ENCODE data around the gene RCBTB1.

Gene RCBTB1

GRCh38 chr13:49543656-49544055 lies 41.7 kb downstream of the RCBTB1 start:
- Histone ChIP-seq H3K4me3 (ENCODE audit: low read length) (no peak overlapping the region), H3K4me1 (ENCODE audit: low read length) (no peaks in the 10 kb centered on the region), H3K36me3 (replicated peaks; ENCODE audit: low read depth, low read length) (peaks cover 20% of the 10 kb centered on the region), H4K20me1 (ENCODE audit: insufficient read depth, low read length) (no peaks in the 10 kb centered on the region), H3K4me2 (ENCODE audit: low read length) (no peak overlapping the region), H3K9ac (ENCODE audit: low read length) (no peak overlapping the region), H3K27ac (ENCODE audit: low read length) (no peak overlapping the region), H3K9me3 (ENCODE audit: insufficient read depth, low read length) (no peaks in the 10 kb centered on the region), H2AFZ (ENCODE audit: low read depth, low read length) (no peak overlapping the region), H3K79me2 (ENCODE audit: low read length) (no peaks in the 10 kb centered on the region), H3K27me3 (ENCODE audit: low read depth, low read length) (no peaks in the 10 kb centered on the region)
- TF ChIP-seq, protein P1, sequence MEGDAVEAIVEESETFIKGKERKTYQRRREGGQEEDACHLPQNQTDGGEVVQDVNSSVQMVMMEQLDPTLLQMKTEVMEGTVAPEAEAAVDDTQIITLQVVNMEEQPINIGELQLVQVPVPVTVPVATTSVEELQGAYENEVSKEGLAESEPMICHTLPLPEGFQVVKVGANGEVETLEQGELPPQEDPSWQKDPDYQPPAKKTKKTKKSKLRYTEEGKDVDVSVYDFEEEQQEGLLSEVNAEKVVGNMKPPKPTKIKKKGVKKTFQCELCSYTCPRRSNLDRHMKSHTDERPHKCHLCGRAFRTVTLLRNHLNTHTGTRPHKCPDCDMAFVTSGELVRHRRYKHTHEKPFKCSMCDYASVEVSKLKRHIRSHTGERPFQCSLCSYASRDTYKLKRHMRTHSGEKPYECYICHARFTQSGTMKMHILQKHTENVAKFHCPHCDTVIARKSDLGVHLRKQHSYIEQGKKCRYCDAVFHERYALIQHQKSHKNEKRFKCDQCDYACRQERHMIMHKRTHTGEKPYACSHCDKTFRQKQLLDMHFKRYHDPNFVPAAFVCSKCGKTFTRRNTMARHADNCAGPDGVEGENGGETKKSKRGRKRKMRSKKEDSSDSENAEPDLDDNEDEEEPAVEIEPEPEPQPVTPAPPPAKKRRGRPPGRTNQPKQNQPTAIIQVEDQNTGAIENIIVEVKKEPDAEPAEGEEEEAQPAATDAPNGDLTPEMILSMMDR (IDR thresholded peaks at IDR 0.05; ENCODE audit: low read depth, low read length), result no peak
- TF ChIP-seq EZH2phosphoT487 (IDR thresholded peaks at IDR 0.05; ENCODE audit: low read depth), result no peak

DNA sequence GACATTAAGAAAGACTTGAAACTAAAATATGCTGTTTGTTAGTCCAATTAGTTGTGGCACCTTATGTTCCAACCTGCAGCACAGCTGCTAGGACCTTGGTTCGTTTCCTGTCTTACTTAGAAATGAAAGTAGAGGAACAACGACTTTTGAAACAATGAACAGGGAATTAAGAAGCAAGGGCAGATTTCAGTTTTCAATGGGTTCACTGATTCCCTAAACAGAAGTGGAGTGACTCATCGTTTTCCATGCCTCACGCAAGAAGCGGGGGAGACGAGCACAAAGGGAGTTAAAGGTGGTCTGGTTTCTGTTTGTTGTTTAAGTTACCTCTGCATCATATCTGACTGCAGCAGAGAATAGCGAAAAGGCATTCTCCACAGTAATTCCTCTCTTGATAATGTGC lies 44.8 kb downstream of the RCBTB1 start:
- H3K4me3 ChIP-seq (ENCODE audit: low read length), result no peak overlapping the region
- H3K27ac ChIP-seq (ENCODE audit: low read length), result no peak overlapping the region
- no peaks in the 10 kb centered on the region for H4K20me1 ChIP-seq (ENCODE audit: insufficient read depth, low read length)

GRCh38 chr13:49539746-49540145 lies 45.6 kb downstream of the RCBTB1 start:
- peaks cover 15% of the 10 kb centered on the region for H3K36me3 ChIP-seq (replicated peaks; ENCODE audit: low read depth, low read length)
- no peaks in the 10 kb centered on the region for H3K27me3 ChIP-seq (ENCODE audit: low read depth, low read length)
- H2AFZ ChIP-seq (ENCODE audit: low read depth, low read length), result no peak overlapping the region
- no peak overlapping the region for H3K4me2 ChIP-seq (ENCODE audit: low read length)
- no peaks in the 10 kb centered on the region for H3K79me2 ChIP-seq (ENCODE audit: low read length)
- H3K4me1 ChIP-seq (ENCODE audit: low read length), result no peaks in the 10 kb centered on the region
- no peak overlapping the region for H3K9ac ChIP-seq (ENCODE audit: low read length)
- no peak for TF ChIP-seq EZH2phosphoT487 (IDR thresholded peaks at IDR 0.05; ENCODE audit: low read depth)
- TF ChIP-seq, protein P1 (IDR thresholded peaks at IDR 0.05; ENCODE audit: low read depth, low read length), result no peak
- no peak overlapping the region for H3K27ac ChIP-seq (ENCODE audit: low read length)
- no peaks in the 10 kb centered on the region for H4K20me1 ChIP-seq (ENCODE audit: insufficient read depth, low read length)
- H3K4me3 ChIP-seq (ENCODE audit: low read length), result no peak overlapping the region
- no peaks in the 10 kb centered on the region for H3K9me3 ChIP-seq (ENCODE audit: insufficient read depth, low read length)

More for the DNA sequence above, 44.8 kb downstream of the RCBTB1 start:
- no peak overlapping the region for H3K9ac ChIP-seq (ENCODE audit: low read length)
- H3K27me3 ChIP-seq (ENCODE audit: low read depth, low read length), result no peaks in the 10 kb centered on the region
- H3K4me2 ChIP-seq (ENCODE audit: low read length), result no peak overlapping the region
- no peaks in the 10 kb centered on the region for H3K4me1 ChIP-seq (ENCODE audit: low read length)
- no peaks in the 10 kb centered on the region for H3K9me3 ChIP-seq (ENCODE audit: insufficient read depth, low read length)
- TF ChIP-seq EZH2phosphoT487 (IDR thresholded peaks at IDR 0.05; ENCODE audit: low read depth), result no peak
- TF ChIP-seq, protein P1 (IDR thresholded peaks at IDR 0.05; ENCODE audit: low read depth, low read length), result no peak
- H2AFZ ChIP-seq (ENCODE audit: low read depth, low read length), result no peak overlapping the region
- peaks cover 15% of the 10 kb centered on the region for H3K36me3 ChIP-seq (replicated peaks; ENCODE audit: low read depth, low read length)
- H3K79me2 ChIP-seq (ENCODE audit: low read length), result no peaks in the 10 kb centered on the region

- Histone ChIP-seq H3K27me3 (ENCODE audit: low read depth, low read length) (no peaks in the 10 kb centered on the region), H3K36me3 (replicated peaks; ENCODE audit: low read depth, low read length) (peaks cover 15% of the 10 kb centered on the region), H3K4me2 (ENCODE audit: low read length) (no peak overlapping the region), H3K9me3 (ENCODE audit: insufficient read depth, low read length) (no peaks in the 10 kb centered on the region), H3K79me2 (ENCODE audit: low read length) (no peaks in the 10 kb centered on the region), H3K27ac (ENCODE audit: low read length) (no peak overlapping the region), H4K20me1 (ENCODE audit: insufficient read depth, low read length) (no peaks in the 10 kb centered on the region), H3K4me1 (ENCODE audit: low read length) (no peaks in the 10 kb centered on the region), H3K4me3 (ENCODE audit: low read length) (no peak overlapping the region), H3K9ac (ENCODE audit: low read length) (no peak overlapping the region), H2AFZ (ENCODE audit: low read depth, low read length) (no peak overlapping the region)
- TF ChIP-seq EZH2phosphoT487 (IDR thresholded peaks at IDR 0.05; ENCODE audit: low read depth), result no peak
These were observed 46.0 kb downstream of the RCBTB1 start for GRCh38 chr13:49539313-49539712.

DNA sequence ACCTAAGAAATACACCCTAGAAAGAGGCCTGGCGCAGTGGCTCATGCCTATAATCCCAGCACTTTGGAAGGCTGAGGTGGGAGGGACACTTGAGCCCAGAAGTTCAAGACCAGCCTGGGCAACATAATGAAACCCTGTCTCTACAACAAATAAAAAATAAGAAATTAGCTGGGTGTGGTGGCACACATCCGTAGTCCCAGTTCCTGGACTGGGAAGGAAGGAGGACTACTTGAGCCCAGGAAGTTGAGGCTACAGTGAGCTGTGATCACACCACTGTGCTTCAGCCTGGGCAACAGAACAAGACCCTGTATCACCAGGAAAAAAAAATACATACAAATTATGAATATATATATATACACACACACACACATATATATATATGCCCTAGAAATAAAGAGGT lies 47.0 kb downstream of the RCBTB1 start:
- Histone ChIP-seq H2AFZ (ENCODE audit: low read depth, low read length) (no peak overlapping the region), H3K4me3 (ENCODE audit: low read length) (no peak overlapping the region), H3K9me3 (ENCODE audit: insufficient read depth, low read length) (no peaks in the 10 kb centered on the region), H3K9ac (ENCODE audit: low read length) (no peak overlapping the region), H3K27me3 (ENCODE audit: low read depth, low read length) (no peaks in the 10 kb centered on the region), H3K4me1 (ENCODE audit: low read length) (no peaks in the 10 kb centered on the region), H3K4me2 (ENCODE audit: low read length) (no peak overlapping the region), H3K79me2 (ENCODE audit: low read length) (no peaks in the 10 kb centered on the region), H3K27ac (ENCODE audit: low read length) (no peak overlapping the region), H3K36me3 (replicated peaks; ENCODE audit: low read depth, low read length) (peaks cover 15% of the 10 kb centered on the region), H4K20me1 (ENCODE audit: insufficient read depth, low read length) (no peaks in the 10 kb centered on the region)
- TF ChIP-seq EZH2phosphoT487 (IDR thresholded peaks at IDR 0.05; ENCODE audit: low read depth), result no peak
- TF ChIP-seq, protein P1 (IDR thresholded peaks at IDR 0.05; ENCODE audit: low read depth, low read length), result no peak

All from OCI-LY3 (cell line).